Measurements from ENCODE around the gene ARID1B.

GRCh38 chr6:157045831-157046454 lies 268.8 kb downstream of the ARID1B start:
- TF ChIP-seq CTCF (IDR thresholded peaks at IDR 0.05 in 2 of 3, conservative IDR thresholded peaks at IDR 0.05 in 1 of 3; ENCODE audit: control insufficient read depth in 2 of 3, extremely low read depth in 1 of 3, insufficient read depth in 1 of 3, low read depth in 3 of 3, low read length in 3 of 3) (peak; percentile 36 to 49 (median 42)), POLR2A (IDR thresholded peaks at IDR 0.05; ENCODE audit: low read depth, low read length) (no peak), RAD21 (IDR thresholded peaks at IDR 0.05; ENCODE audit: insufficient read depth, low read depth, low read length) (peak; percentile 51), POLR2AphosphoS2 (IDR thresholded peaks at IDR 0.05; ENCODE audit: low read depth, low read length) (no peak), EZH2 (IDR thresholded peaks at IDR 0.05; ENCODE audit: borderline replicate concordance, control insufficient read depth, low read depth, low read length) (no peak), CBX5 (IDR thresholded peaks at IDR 0.05; ENCODE audit: low read depth) (no peak), JUNB (IDR thresholded peaks at IDR 0.05) (no peak), EP300 (IDR thresholded peaks at IDR 0.05; ENCODE audit: borderline replicate concordance in 1 of 2, control insufficient read depth in 1 of 2, low read depth in 2 of 2, low read length in 2 of 2) (no peak), POLR2AphosphoS5 (IDR thresholded peaks at IDR 0.05; ENCODE audit: low read length) (no peak), ATF2 (IDR thresholded peaks at IDR 0.05; ENCODE audit: low read length) (no peak), CHD2 (IDR thresholded peaks at IDR 0.05; ENCODE audit: borderline replicate concordance, low read depth, low read length) (no peak), YY1 (IDR thresholded peaks at IDR 0.05; ENCODE audit: low read depth, low read length) (no peak), EGR1 (IDR thresholded peaks at IDR 0.05; ENCODE audit: borderline replicate concordance in 1 of 2, low read depth in 2 of 2, low read length in 2 of 2) (no peak), IRF3 (IDR thresholded peaks at IDR 0.05) (no peak)

All from GM12878 (cell line).